Stomach (tissue), 9 donors: ENCODE data around the gene MTHFR. TPM values are rescaled to one million over a fixed set of nuclear protein-coding genes. Genes with fewer than 3 reads are reported as not detected.

Experiments
- DNase-seq, 2 donors: peaks; one replicate each; pipeline versions ENCODE4 v3.0.0 to v3.0.0-alpha.2; 2013 to 2019
- H3K27ac ChIP-seq, 5 donors: fragments of 200-600 bp in 4 of 5; sonication (generic) in 4 of 5; one replicate each; pipeline ENCODE4 v1.5.1; 2013 to 2019; ENCODE audit warnings: mild to moderate bottlenecking in 1 of 5, moderate library complexity in 1 of 5
- H3K27me3 ChIP-seq, 3 donors: fragments of 200-600 bp; sonication (generic); one replicate each; pipeline ENCODE4 v1.5.1; 2017 to 2019; ENCODE audit warnings: mixed run types in 1 of 3
- H3K36me3 ChIP-seq, 4 donors: fragments of 200-600 bp; sonication (generic); 1 replicate in 3 of 4; 2 replicates in 1 of 4; pipeline ENCODE4 v1.5.1; 2016 to 2019
- H3K4me1 ChIP-seq, 4 donors: fragments of 200-600 bp; sonication (generic); one replicate each; pipeline ENCODE4 v1.5.1; 2016 to 2019
- H3K4me3 ChIP-seq, 4 donors: fragments of 200-600 bp; sonication (generic) in 3 of 4; one replicate each; pipeline ENCODE4 v1.5.1; 2016 to 2019; ENCODE audit warnings: mild to moderate bottlenecking in 1 of 4
- H3K9me3 ChIP-seq, 4 donors: fragments of 200-600 bp; sonication (generic); one replicate each; pipeline ENCODE4 v1.5.1; 2016 to 2019
- CTCF ChIP-seq, 7 experiments: fragments of 450-650 bp in 4 of 7; fragments of 200-600 bp in 3 of 7; sonication (generic) in 3 of 7; IDR thresholded peaks; one replicate each; pipeline ENCODE4 v1.5.1; 2016 to 2019; ENCODE audit warnings: antibody characterized with exemption in 7 of 7, control low read depth in 2 of 7, mild to moderate bottlenecking in 1 of 7
- EP300 ChIP-seq: sonication (generic); formaldehyde crosslinking; IDR thresholded peaks from one replicate; pipeline ENCODE4 v1.6.1; 2017; ENCODE audit warnings: antibody characterized with exemption
- POLR2A ChIP-seq, 4 donors: fragments of 450-650 bp; IDR thresholded peaks; one replicate each; pipeline ENCODE4 v1.6.1; 2016; ENCODE audit warnings: antibody characterized with exemption in 4 of 4, control low read depth in 2 of 4, mild to moderate bottlenecking in 1 of 4, moderate library complexity in 1 of 4
- POLR2AphosphoS5 ChIP-seq, 3 donors: sonication (generic); formaldehyde crosslinking; IDR thresholded peaks; one replicate each; pipeline ENCODE4 v1.6.1; 2016; ENCODE audit warnings: antibody characterized with exemption in 3 of 3
- WGBS, 5 donors: extraction: QIAGEN DNeasy Blood & Tissue Kit in 3 of 5; methylation state at CpG; one replicate each; pipeline versions ENCODE4 v1.1.5 to v1.1.7; 2013 to 2018; 5-methylcytosine and 5-hydroxymethylcytosine counted together
- intact Hi-C: fragments of 100-400 bp; cut with DNase I; formaldehyde crosslinking; loops from one replicate; pipeline ENCODE4 v1.15.1; 2023; ENCODE audit warnings: low total_unique reads
- polyA plus RNA-seq, 3 donors: library from polyadenylated mRNA; stranded (reverse); fragments of 200-250 nt; gene quantifications; one replicate each; pipeline ENCODE4 v1.2.3, GENCODE V29; 2013
- total RNA-seq, 5 donors: library from RNA; depleted of rRNA; stranded (reverse); fragments of >200 nt; gene quantifications; one replicate each; pipeline versions ENCODE4 v1.1.0 to v1.2.3, GENCODE V29; 2014 to 2016
- donor health status: healthy with polysubstance abuse.
- donor health status: Bipolar disorder and iron deficiency.
- donor health status: healthy.

MTHFR gene
- total and polyA plus RNA-seq, 8 donors = 5.3 to 171 (median 49.1) TPM

- Histone ChIP-seq H3K36me3 (no peaks in the 10 kb centered on the region), H3K4me1 (no peaks in the 10 kb centered on the region), H3K27me3 (peaks cover 0 to 24% (median 0%) of the 10 kb centered on the region in 3 donors), H3K9me3 (no peaks in the 10 kb centered on the region), H3K27ac (no peak overlapping the region), H3K4me3 (no peak overlapping the region)
- intact Hi-C loops = no loop called here
- no peak for DNase-seq
- WGBS, 5 donors = 58 to 77% (median 75%) methylated on average over 4 to 16 of the region's 16 CpGs
- no peak for TF ChIP-seq EP300
- TF ChIP-seq CTCF (IDR thresholded peaks at IDR 0.05) = no peak
- TF ChIP-seq POLR2AphosphoS5 (IDR thresholded peaks at IDR 0.05) = no peak
- TF ChIP-seq POLR2A (IDR thresholded peaks at IDR 0.05) = no peak
Observed at GRCh38 chr1:11767922-11768704, 37.7 kb downstream of the MTHFR start.

- no peaks in the 10 kb centered on the region for H3K36me3 ChIP-seq
- intact Hi-C loops = no loop called here
- peaks cover 0 to 8% (median 6%) of the 10 kb centered on the region in 4 donors for H3K4me1 ChIP-seq
- no peak for DNase-seq
- H3K27me3 ChIP-seq = peaks cover 0 to 40% (median 13%) of the 10 kb centered on the region in 3 donors
- TF ChIP-seq EP300 = no peak
- TF ChIP-seq POLR2A (IDR thresholded peaks at IDR 0.05) = no peak
- TF ChIP-seq POLR2AphosphoS5 (IDR thresholded peaks at IDR 0.05) = no peak
- no peak for TF ChIP-seq CTCF (IDR thresholded peaks at IDR 0.05)
- no peaks in the 10 kb centered on the region for H3K9me3 ChIP-seq
- H3K4me3 ChIP-seq = no peak overlapping the region
- 52 to 81% (median 73%) methylated on average over 5 to 14 of the region's 14 CpGs for WGBS, 5 donors
- no peak overlapping the region for H3K27ac ChIP-seq
Observed at GRCh38 chr1:11766429-11766776, 39.4 kb downstream of the MTHFR start.

GRCh38 chr1:11765661-11766428 lies 39.9 kb downstream of the MTHFR start:
- Histone ChIP-seq H3K36me3 (no peaks in the 10 kb centered on the region), H3K4me3 (no peak overlapping the region), H3K4me1 (peaks cover 0 to 8% (median 6%) of the 10 kb centered on the region in 4 donors), H3K27ac (no peak overlapping the region), H3K27me3 (peaks cover 0 to 45% (median 16%) of the 10 kb centered on the region in 3 donors), H3K9me3 (no peaks in the 10 kb centered on the region)
- intact Hi-C loops = no loop called here
- TF ChIP-seq POLR2AphosphoS5 (IDR thresholded peaks at IDR 0.05) = no peak
- no peak for TF ChIP-seq EP300
- TF ChIP-seq CTCF (IDR thresholded peaks at IDR 0.05) = no peak
- TF ChIP-seq POLR2A (IDR thresholded peaks at IDR 0.05) = no peak
- 80 to 91% (median 81%) methylated on average over 12 to 19 of the region's 19 CpGs for WGBS, 5 donors
- no peak for DNase-seq

- Histone ChIP-seq H3K27ac (no peak overlapping the region), H3K27me3 (peaks cover 0 to 51% (median 16%) of the 10 kb centered on the region in 3 donors), H3K4me1 (peaks cover 0 to 8% (median 6%) of the 10 kb centered on the region in 4 donors), H3K36me3 (no peaks in the 10 kb centered on the region), H3K4me3 (no peak overlapping the region), H3K9me3 (no peaks in the 10 kb centered on the region)
- WGBS, 5 donors = 78 to 85% (median 82%) methylated on average over 5 to 7 of the region's 7 CpGs
- DNase-seq = no peak
- TF ChIP-seq POLR2A (IDR thresholded peaks at IDR 0.05) (no peak), EP300 (no peak)
- intact Hi-C loops = no loop called here
Observed at GRCh38 chr1:11764519-11764918, 41.2 kb downstream of the MTHFR start.
